HG03045 (cell line): ENCODE results near the gene ANKRD29.
"Not testable (repeated sequence)": the region's sequence is repeated elsewhere in the genome, so short reads cannot be mapped to it uniquely, and the experiment has no call there.

Experiments used
- ATAC-seq: cut with Tn5 transposase; IDR thresholded peaks from one replicate; pipeline ENCODE4 v1.9.1; 2021; ENCODE audit warnings: mild to moderate bottlenecking, moderate library complexity; ENCODE audit not compliant: unreplicated experiment

The ANKRD29 gene

DNA sequence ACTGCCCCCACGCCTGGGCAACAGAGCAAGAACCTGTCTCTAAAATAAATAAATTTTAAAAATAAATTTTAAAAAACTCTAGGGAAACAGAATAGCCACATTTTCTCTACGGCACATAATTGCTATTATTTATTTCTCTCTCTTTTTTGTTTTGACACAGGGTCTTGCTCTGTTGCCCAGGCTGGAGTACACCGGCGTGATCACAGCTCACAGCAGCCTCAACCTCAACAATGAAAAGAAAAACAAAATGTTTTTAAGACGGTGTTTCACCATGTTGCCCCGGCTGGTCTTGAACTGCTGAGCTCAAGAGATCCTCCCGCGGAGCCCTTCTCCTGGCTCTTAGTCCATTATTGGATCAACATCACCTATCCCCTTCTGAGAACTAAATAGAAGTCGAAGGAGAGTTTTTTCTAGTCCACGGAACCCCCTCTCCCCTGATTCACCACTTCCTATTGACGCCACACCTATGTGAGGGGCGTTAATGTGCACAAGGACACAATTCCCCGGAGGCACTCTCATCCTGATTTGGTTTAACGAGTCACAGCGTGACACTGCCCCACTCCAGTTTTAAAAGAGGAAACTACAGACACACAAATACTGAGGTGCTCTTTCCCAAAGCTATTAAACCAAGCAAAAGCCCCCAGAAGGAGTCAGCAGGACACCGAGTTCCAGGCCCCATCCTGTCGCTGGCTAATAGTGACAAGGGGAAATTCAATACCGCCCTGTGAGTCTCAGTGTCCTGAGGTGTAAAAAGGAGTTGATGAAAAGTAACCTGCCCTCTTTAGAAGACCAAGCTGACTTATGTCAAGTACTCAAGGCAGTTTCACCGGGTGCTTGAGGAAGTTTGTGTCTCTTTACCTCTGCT lies 77.5 kb downstream of the ANKRD29 start:
- ATAC-seq = no peak

DNA sequence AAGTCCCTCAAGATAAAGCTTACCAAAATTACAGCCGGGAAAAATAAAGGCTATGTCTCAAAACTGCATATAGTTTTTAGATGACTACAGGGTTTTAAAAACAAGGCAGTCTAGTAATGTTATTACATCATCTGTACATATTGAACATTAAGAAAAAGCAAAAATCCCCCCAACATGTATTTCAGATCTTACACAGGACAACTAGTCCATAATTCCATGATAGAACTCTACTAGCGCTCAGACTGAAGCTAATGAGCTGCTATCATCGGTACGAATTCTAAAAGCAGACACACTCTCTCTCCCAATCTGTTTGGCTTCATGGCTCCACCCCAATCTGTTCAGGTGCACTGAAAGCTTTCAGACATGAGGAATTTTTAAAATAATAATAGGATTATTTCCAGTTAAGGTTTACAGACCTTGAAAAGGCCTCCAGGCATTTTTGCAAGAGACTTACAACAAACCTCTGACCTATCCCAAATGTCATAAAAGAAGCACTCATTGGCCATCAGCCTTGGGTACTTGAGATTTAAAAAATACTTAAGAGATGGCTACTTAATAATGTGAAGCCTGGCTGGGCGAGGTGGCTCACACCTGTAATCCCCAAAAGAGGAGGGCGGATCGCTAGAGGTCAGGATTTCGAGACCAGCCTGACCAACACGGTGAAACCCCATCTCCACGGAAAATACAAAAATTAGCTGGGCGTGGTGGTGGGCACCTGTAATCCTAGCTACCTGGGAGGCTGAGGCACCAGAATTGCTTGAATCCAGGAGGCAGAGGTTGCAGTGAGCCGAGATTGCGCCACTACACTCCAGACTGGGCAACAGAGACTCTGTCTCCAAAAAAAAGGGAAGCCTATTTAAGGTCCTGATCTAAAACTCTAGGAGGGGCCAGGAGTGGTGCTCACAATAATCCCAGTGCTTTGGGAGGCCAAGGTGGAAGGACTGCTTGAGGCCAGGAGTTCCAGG lies 78.4 kb downstream of the ANKRD29 start:
- no peak for ATAC-seq

DNA sequence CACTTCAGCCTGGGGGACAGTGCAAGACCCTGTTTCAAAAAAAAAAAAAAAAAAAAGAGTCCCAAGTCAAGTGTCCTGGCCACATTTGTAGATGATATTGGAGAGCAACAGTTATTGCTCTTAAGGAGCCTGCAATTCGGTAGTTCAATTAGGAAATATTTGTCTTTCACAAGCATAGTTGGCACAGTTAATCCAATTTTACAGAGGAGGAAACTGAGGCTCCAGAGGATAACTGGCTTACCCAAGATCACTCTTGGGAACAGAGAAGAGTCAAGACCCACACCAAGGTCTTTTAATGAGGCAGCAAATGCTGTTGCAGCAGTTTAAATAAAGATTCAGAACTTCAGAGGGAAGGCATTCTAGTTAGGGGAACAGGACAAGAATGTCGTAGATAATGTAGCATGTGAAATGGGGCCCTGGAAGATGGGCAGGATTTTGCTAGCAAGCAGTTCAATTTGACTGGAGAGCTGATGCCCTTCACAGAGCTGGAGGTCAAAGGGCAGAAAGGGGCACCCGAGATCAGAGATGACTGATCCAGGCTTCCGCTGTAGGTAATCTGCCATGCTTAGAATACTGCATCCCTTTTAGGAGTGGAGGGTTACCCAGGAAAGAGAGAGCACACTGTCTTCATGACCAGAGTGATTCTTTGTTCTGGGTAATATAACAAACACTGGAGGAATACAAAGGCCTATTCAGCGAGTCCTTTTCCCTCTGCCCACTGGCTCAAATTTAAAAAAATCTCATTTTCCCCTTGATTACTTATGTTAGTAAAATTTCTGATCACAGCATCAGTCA lies 79.4 kb downstream of the ANKRD29 start:
- no peak for ATAC-seq

DNA sequence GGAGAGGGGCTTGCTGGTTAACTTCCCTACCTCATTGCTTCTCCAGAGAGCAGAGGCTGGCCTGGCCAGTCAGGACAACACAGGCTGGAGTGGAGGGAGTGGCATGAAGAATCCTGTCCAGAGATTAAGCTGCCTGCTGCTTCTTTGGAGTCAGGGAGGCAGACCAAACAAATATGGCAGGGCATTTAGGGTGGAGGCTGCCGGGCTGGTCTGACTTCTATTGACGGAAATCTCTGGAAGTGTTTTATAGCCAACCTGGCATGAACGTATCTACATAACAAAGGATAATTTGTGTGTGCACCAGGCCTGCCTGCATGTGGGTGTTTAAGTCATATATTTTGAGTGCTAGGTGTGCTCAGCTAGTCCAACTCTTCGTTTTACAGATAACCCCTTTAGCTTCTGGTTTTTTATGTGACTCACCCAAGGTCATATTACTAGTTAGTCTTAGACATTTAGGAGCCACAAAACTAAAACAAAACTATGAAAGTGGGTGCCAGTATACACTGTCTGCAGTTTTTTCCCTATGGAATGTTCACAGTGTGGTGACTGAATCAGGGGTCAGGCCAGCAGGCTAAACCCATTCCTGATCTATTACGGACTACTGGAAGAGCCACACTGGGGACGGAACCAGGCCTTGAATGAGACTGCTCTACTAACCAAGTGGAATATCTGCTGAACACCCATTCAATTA lies 81.9 kb downstream of the ANKRD29 start:
- no peak for ATAC-seq

DNA sequence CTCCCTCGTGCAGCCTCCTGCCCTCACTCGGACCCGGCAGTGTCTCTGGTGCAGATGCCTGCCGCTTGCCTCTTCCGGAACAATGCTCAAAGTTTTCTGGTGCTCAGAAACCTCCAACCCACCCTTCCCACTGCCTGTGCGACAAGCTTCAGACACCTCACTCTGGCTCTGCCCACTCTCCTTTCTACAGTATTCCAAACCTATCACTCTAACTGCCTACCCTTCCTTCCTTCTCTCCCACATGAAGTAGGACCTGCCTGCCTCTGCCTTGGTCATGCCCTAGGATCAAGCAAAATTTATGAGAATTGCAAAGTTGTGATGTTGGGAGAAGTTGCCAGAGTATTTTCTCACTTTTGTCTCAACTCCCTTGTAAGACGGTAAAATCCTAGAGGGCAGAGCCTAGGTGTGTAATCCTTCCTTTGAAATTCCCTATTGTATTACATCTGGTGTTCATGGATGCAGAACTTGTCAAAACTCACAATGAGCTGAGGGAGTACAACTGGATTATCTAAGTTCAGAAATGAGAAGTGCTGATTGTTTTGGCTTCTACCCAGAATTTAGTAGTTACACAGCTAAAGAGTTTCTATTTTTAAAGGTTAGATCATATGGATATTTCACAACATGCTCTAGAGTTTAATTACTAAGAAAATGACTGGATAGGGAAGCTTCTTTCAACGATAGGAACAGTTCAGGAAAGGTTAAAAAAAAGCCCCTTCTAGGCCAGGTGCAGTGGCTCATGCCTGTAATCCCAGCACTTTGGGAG lies 83.6 kb downstream of the ANKRD29 start:
- no peak for ATAC-seq

DNA sequence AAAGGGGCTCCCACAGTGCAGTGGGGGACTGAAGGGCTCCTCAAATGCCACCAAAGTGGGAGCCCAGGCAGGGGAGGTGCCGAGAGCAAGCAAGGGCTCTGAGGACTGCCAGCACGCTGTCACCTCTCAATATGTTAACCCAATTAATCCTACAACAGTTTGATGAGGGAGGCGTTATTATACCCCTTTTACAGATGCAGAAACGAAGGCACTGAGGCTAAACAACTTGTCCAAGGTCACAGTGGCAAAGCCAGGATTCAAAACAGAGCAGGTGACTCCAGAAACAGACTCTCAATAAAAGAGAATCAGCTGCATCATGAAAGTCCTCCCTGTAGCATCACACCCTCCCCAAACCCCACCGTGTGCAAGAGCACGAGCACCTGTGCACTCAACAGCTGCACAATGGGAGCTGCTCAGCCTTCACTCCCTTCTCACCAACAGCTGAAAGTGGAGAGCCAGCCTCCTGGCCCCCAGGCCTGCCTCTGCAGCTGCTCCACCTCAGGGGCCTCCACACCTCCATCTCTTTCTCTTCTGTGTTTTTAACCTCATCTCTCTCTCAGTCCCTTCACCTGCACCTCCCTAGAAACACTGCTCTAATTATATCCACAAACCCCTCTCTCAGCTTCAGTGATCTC lies 84.5 kb downstream of the ANKRD29 start:
- no peak for ATAC-seq

DNA sequence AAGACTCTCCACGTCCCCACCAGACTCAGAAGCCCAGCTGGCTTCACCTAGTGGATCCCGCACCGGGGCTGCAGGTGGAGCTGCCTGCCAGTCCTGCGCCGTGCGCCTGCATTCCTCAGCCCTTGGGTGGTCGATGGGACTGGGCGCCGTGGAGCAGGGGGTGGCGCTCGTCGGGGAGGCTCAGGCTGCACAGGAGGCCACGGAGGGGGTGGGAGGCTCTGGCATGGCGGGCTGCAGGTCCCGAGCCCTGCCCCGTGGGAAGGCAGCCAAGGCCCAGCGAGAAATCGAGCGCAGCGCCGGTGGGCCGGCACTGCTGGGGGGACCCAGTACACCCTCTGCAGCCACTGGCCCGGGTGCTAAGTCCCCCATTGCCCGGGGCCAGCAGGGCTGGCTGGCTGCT lies 85.2 kb downstream of the ANKRD29 start:
- ATAC-seq = not testable (repeated sequence)

DNA sequence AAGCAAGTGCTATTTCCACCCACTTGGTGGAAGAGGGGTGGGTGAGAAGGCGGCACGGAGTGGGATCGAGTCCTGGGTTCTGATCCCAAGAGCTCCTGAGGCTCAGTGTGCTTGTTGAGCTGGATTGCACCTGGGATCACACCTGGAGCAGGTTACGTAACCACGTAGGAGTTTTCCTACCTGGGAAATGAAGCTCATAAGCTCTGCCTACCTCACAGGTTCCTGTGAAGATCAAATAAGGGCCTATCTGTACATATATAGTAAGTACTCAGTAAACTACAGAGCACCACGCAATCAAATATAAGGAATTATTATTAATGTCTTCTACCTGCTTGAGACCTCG lies 87.4 kb downstream of the ANKRD29 start:
- ATAC-seq = no peak

DNA sequence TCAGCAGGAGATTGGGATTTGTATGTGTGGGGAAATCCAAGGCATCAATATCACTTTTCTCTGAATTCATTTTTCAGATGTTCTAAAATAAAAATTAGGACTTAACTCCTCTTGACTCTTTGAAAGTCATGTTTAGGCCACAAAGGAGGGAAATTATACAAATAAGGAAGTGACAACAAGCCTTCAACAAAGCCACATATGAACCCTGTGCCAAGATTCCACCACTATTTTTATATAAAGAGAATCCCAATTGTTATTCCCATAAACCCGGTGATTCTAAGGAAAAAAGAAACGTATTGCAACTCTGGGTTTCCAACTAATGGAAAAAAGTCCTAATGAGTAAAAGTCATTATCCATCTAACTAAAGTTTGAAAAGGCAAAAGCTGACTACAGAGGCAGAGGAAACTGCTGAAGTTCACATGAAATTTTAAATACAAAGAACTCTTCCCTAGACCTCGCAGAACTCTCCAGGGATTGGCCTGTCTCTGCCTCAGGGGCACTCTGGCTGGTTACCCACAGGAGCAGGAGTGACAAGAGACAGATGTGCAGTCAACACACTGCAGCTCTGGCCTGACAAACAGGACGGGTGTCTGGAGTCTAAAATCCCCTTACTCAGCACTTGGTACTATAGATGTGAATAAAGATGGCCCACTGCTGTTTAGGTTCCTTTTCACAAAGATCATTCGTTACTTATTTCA lies 88.0 kb downstream of the ANKRD29 start:
- ATAC-seq = no peak

DNA sequence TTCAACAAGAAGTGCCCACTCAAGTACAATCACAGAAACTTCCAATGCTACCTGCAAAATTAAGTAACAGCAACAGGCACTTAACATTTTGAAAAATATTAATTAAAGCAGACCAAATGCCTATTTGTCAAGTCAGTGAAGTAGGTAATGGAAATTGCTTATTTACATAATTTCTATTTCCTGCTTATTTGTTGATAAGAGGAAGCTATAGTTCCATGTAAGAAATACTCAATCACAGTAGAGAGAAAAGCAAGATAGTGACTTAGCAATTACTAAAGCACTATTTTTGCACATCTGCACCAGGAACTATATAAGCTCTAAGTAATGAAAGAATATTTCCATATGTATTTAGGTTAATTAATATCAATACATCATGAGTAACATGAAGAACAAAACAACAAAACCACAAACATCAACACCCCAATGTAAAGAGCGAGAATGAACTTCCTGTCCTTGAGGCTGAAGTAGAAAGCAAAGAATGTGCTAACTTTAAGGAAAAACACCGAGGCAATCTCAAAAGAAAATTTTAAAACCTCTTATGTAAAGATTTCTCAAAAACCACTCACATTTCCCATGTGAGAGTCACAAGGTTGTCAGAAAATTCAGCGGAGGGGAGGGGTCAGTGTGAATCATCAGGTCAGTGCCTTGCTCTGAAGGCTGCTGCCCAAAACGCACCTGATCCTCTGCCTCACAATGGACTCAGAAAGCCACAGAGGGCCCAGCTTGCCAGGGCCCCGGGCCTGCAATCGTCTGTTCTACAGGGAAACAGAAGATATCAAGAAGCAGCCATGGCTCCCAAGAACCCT lies 88.9 kb downstream of the ANKRD29 start:
- no peak for ATAC-seq

DNA sequence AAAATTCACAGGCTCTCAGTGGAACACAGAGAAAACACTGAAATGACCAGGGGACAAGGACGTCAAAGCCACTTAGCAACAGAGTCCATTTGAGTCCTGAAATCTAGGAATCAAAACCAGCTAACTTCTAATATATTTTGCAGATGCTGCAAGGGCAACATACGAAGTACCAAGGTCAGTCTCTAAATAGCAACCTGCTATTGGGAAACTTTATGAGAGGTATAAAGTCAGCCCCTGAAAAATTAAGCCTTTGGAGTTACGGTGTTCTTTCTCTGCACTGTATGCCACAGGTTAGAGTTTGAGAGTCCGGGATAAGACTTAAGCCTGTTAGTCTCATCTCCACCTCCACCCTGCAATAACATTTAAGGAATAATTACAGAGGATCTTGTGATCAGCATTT lies 89.7 kb downstream of the ANKRD29 start:
- ATAC-seq = no peak

DNA sequence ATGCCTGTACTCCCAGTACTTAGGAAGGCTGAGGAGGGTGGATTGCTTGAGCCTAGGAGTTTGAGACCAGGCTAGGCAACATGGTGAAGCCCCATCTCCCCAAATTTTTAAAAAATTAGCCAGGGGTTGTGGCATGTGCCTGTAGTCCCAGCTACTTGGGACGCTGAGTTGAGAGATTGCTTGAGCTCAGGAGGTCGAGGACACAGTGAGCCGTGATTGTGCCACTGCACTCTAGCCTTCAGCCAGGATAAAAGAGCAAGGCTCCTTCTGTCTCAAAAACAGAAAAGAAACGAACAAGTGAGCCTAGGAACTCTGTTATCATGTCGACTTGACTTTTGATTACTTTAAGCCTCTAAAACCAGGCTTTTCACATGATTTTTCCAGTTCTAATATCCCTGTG lies 90.1 kb downstream of the ANKRD29 start:
- ATAC-seq = no peak

DNA sequence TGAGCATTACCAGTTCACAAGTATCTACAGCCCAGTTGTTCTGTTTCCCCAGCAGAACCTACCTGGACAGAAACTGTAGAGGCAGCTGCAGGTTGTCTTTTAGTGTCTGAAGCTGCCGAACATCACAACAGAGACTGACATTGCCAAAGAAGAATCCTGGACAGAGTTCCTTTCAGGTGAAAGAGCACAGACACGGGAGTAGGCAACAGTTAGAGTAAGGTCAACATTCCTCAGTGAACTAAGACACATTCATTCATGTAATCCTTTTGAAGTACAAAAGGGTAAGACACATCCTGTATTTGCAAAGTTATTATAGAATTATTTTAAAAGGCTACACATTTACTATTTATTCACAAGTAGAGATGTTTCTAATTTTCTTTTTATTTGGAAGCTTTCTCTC lies 90.7 kb downstream of the ANKRD29 start:
- no peak for ATAC-seq

DNA sequence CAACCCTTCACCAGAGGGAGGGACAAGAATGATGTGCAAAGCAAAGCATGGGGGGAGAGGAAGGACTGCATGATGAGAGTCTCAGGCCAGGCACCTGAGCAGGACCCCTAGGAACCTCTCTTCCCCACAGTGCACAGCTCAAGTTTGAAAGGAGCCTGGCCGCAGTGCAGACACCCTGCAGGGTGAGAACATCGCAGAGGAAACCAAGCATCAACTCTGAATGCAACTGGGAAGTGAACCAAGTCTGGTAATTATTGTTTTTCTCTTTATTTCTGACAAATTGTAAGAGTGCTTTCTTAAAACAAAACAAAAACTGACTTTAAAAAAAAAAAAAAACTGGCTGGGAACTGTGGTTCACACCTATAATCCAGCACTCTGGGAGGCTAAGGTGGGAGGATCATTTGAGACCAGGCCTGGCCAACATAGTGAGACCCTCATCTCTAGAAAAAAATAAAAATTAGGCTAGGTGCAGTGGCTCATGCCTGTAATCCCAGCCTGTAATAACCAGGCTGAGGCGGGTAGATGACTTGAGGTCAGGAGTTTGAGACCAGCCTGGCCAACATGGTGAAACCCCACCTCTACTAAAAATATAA lies 91.7 kb downstream of the ANKRD29 start:
- ATAC-seq = no peak

DNA sequence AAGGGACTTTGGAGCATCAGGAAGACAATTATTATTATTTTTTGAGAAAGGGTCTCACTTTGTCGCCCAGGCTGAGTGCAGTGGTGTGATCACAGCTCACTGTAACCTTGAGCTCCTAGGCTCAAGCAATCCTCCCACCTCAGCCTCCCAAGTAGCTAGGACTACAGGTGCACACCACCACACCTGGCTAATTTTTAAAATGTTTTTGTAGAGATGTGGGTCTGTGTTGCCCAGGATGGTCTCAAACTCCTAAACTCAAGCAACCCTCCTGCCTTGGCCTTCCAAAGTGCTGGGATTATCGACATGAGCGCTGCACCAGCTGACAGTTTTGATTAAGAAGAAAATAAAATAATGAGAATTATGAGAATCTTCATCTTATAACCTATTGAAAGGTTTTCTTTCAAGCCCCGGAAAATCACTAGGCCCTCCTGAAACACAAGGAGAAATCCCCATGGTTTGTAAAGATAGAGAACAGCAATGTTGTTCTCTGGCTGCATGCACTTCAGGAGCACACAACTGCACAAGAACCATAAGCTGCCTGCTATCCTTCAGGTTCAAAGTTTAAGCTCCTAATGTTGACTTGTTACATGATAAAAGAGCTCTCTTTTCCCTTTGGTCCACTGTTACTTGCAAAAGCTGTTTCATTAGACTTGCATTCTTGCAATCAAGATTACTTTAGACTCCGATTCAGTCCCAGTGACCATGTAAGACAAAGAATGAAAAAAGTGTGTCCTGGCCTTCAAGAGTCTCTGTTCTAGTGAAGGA lies 93.2 kb downstream of the ANKRD29 start:
- ATAC-seq = no peak

DNA sequence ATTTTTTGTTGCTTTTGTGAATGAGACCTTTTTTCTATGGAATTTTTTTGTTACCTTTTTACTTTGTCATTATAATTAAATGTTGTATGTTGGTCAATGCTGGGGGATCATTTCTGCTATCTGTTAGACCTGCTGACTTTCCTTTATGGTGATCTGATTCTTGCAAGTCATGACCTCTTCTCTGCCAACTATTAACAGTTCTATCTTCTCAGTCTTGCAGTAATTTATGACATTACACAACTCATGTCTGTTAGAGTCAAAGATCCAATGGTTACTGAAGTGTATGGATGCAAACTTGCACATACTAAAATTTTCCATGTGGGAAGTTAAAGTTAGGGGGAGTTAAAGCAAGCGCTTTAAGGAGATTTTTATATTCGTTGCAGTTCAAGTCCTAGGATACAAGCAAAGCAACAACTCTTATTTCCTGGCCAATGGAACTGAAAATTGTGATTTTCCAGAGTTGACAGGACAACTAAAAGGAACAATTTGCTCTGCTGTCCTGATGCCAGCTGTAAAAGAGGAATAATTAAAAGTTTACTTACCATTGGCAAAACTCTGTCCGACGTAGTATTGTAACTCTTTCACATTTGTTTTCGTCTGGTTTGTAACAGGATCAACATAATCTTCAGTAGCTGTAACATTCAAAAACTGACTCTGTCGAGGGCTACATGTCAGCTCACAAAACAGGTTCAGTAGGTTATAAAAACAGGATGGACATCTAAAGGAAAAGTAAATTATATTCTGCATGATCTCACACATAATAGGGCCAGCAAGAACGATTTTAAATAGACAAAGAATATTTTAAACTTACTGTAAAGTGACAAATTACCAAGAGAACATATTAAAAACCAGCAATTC lies 94.2 kb downstream of the ANKRD29 start:
- no peak for ATAC-seq
